HL-60 (cell line): ENCODE results near the gene DAAM1.

Source experiments
- DNase-seq, 2 experiments: peaks; one replicate each; pipeline ENCODE4 v3.0.0-alpha.2; 2010 to 2020; ENCODE audit warnings: low read depth in 1 of 2, low spot score in 1 of 2
- H3K27ac ChIP-seq: fragments of 250-450 bp; sonication (Bioruptor Pico); replicated peaks from 2 replicates; pipeline ENCODE4 v1.5.1; 2020; ENCODE audit warnings: mild to moderate bottlenecking, moderate library complexity
- H3K27me3 ChIP-seq: fragments of 250-450 bp; sonication (Bioruptor Pico); 2 replicates; pipeline ENCODE4 v1.5.1; 2021; ENCODE audit warnings: mild to moderate bottlenecking, moderate library complexity; ENCODE audit not compliant: insufficient read depth, poor library complexity, severe bottlenecking
- H3K4me3 ChIP-seq: replicated peaks from 2 replicates; pipeline ENCODE4 v1.5.1; 2011; ENCODE audit warnings: mild to moderate bottlenecking, control low read depth, low read length; ENCODE audit not compliant: insufficient read depth
- GABPA ChIP-seq: IDR thresholded peaks from 2 replicates; pipeline ENCODE4 v1.6.1; 2012; ENCODE audit warnings: low read depth
- POLR2AphosphoS5 ChIP-seq: IDR thresholded peaks from 2 replicates; pipeline ENCODE4 v1.6.1; 2012; ENCODE audit warnings: low read depth
- REST ChIP-seq: IDR thresholded peaks from 2 replicates; pipeline ENCODE4 v1.6.1; 2012; ENCODE audit warnings: low read depth; ENCODE audit not compliant: insufficient replicate concordance
- SPI1 ChIP-seq: IDR thresholded peaks from 2 replicates; pipeline ENCODE4 v1.6.1; 2012; ENCODE audit warnings: low read depth, mild to moderate bottlenecking, borderline replicate concordance
- TF ChIP-seq, protein P1 (sequence below): IDR thresholded peaks from one replicate; pipeline ENCODE4 v1.5.1; 2011; ENCODE audit warnings: low read length, control low read depth, inconsistent platforms; ENCODE audit not compliant: insufficient read depth

DAAM1 gene

GRCh38 chr14:59343585-59343984 is 155.1 kb downstream of the DAAM1 start:
- Histone ChIP-seq H3K27me3 (no peaks in the 10 kb centered on the region), H3K4me3 (no peak overlapping the region), H3K27ac (no peak overlapping the region)
- no peak for DNase-seq
- TF ChIP-seq POLR2AphosphoS5 = no peak
- TF ChIP-seq GABPA = no peak
- TF ChIP-seq, protein P1, sequence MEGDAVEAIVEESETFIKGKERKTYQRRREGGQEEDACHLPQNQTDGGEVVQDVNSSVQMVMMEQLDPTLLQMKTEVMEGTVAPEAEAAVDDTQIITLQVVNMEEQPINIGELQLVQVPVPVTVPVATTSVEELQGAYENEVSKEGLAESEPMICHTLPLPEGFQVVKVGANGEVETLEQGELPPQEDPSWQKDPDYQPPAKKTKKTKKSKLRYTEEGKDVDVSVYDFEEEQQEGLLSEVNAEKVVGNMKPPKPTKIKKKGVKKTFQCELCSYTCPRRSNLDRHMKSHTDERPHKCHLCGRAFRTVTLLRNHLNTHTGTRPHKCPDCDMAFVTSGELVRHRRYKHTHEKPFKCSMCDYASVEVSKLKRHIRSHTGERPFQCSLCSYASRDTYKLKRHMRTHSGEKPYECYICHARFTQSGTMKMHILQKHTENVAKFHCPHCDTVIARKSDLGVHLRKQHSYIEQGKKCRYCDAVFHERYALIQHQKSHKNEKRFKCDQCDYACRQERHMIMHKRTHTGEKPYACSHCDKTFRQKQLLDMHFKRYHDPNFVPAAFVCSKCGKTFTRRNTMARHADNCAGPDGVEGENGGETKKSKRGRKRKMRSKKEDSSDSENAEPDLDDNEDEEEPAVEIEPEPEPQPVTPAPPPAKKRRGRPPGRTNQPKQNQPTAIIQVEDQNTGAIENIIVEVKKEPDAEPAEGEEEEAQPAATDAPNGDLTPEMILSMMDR = no peak
- no peak for TF ChIP-seq REST
- TF ChIP-seq SPI1 = no peak

GRCh38 chr14:59344016-59344415 is 155.5 kb downstream of the DAAM1 start:
- no peak for TF ChIP-seq POLR2AphosphoS5
- TF ChIP-seq, protein P1 = no peak
- no peak for TF ChIP-seq GABPA
- TF ChIP-seq REST = no peak
- no peak for TF ChIP-seq SPI1
- no peak overlapping the region for H3K27ac ChIP-seq
- no peaks in the 10 kb centered on the region for H3K27me3 ChIP-seq
- no peak overlapping the region for H3K4me3 ChIP-seq
- no peak for DNase-seq

DNA sequence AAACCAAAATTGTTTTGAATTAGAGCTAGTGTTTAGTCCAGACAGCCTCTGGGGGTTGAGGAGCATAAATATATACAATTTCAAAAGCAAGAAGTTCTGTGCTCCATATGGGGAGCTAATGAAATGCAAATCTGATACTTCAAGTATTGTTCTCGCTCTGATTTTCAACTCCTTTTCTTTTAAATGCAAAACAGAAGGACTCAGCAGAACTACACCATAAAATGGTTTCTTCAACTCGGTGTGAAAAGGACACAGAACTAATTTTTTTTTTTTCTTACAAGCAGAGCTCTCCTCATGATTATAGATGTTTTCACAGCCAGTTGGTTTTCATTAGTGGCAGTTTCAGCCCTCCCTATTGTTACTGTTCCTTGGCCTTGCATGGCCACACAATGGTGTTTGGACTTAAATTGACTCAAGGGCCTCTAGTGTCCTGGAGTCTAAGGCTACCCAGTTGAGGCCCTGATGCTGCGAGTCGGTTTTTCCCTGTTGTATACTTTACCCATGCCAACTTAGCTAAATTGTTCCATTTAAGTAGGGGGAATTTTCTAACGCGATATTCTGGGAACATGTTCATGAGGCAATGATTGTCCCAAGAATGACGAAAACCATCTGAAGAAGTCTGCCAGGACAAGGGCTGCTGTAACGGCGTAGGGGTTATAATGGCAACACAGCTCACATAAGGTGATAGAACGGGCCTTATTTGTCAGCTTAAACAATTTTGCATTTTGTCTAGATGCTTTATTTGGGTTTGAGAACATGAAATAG is 156.4 kb downstream of the DAAM1 start:
- TF ChIP-seq POLR2AphosphoS5 = no peak
- TF ChIP-seq REST = no peak
- TF ChIP-seq GABPA = no peak
- TF ChIP-seq, protein P1 = no peak
- no peak for TF ChIP-seq SPI1

More for the DNA sequence above, 156.4 kb downstream of the DAAM1 start:
- H3K27ac ChIP-seq = no peak overlapping the region
- no peaks in the 10 kb centered on the region for H3K27me3 ChIP-seq
- no peak overlapping the region for H3K4me3 ChIP-seq
- no peak for DNase-seq
